HG02981 (cell line): ENCODE data around the gene ZNF394.

Experiments used
- ATAC-seq: cut with Tn5 transposase; IDR thresholded peaks from one replicate; pipeline ENCODE4 v1.9.1; 2021; ENCODE audit warnings: mild to moderate bottlenecking, moderate library complexity; ENCODE audit not compliant: unreplicated experiment

ZNF394 gene

GRCh38 chr7:99497766-99498545 lies 2.1 kb downstream of the ZNF394 start:
- no peak for ATAC-seq

- no peak for ATAC-seq
Observed at GRCh38 chr7:99493823-99494222, 6.3 kb downstream of the ZNF394 start.

GRCh38 chr7:99490878-99491277 lies 9.2 kb downstream of the ZNF394 start:
- ATAC-seq = no peak

- no peak for ATAC-seq
Observed at GRCh38 chr7:99489235-99489634, 10.8 kb downstream of the ZNF394 start.

GRCh38 chr7:99485094-99485493 lies 15.0 kb downstream of the ZNF394 start:
- no peak for ATAC-seq

DNA sequence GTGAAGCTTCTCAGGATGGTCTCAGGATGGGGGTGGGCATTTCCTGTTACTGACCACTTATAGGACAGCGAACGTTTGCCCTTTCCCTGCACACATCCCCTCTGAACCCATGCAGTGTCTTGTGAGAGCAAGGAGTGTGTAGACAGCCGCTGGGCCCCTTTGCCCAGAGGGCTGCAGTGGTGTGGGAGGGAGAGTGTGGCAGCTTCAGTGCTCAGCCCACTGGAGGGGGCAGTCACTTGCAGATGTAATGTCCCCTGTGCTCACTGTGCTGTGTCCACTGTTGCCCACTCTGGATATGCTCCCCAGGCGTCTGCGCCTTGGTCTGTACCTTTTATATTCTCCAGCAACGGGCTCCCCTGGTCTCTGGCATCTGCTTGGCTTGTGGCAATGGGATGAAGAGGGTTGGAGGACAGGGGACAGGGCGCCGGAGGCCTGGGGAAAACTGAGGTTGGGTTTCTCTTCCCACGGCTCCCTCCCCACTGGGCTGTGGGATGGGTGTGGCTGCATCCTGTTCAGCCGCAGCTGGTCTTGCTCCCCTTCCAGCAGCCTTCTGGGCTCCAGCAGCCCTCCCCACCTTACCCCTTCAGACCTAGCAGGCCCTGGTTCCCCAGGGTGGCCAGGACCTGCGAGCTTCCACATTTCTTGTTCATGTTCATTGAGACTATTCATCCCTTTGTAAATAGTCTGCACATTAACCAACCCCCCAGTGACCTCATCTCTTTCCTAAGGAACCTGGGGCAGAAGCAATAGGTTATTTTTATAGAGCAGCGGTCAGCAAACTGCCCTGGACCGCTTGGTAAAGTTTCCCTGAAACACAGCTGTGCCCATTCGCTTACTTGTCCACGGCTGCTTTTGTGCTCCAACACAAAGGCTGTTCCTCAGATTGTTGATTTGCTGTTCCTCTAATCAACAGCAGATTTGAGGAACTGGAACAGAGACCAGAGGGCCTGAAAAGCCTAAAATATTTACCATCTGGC lies 21.3 kb downstream of the ZNF394 start:
- no peak for ATAC-seq

DNA sequence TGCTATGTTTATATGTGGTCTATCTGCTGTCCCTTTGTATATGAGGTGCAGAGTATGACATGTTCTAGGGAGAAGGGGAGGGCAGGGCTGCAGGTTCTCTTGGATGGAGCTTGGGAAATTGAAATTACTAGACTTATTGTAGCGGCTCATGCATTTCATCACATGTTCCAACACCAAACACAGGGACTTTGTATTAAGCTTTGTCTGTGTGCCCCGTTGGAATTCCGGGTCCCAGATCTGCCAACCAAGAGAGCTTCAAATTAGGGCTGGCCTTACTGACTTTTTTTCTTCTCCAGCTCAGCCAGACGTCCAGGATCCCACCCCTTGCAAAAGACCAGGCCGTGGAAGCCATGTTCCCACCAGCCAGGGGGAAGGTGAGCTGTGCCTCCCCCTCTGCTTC lies 24.0 kb downstream of the ZNF394 start:
- ATAC-seq = no peak

- ATAC-seq = peak; percentile 3
Observed at GRCh38 chr7:99473315-99473596, 26.8 kb downstream of the ZNF394 start.

DNA sequence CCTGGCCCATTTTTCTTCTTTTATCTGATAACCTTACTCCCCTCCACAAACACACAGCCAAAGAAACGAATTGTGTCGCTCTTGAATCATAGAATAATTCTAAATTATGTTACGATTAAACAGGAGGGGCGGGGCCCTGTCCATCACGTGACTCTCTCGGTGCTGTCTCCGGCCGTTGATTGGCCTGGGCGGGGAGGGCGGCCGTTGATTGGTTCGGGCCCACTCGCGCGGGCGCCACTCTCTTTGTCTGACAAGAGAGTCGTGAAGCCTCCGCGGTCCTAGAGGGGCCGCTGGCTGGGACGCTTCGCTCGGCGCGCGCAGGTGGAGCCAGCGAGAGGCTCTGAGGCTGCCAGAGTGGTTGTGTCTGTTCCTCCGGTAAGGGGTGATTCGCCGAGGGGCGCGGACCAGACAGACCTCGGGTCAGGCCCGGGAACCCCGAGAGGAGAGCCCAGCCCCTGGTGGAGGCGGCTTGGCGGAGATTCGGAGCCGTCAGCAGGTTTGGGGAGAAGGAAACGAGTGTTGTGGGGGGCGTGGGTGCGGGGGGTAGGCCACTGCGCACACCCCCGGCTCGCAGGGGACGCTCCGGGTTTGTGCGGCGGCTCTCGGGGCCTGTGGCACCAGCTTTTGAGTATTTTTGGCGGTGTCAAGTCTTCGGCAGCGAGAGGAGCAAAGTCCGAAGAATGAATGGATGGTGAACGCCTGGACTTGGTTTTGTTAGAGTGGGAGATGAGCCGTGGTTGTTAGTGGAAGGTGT lies 27.3 kb downstream of the ZNF394 start, which contains the start of gene ZNF789:
TSS of gene ZNF789 (plus strand) at position 330 of the 754 bp plus-strand sequence. CDS start 3,567 bp downstream, outside the sequence.
- peak; percentile 94 for ATAC-seq

DNA sequence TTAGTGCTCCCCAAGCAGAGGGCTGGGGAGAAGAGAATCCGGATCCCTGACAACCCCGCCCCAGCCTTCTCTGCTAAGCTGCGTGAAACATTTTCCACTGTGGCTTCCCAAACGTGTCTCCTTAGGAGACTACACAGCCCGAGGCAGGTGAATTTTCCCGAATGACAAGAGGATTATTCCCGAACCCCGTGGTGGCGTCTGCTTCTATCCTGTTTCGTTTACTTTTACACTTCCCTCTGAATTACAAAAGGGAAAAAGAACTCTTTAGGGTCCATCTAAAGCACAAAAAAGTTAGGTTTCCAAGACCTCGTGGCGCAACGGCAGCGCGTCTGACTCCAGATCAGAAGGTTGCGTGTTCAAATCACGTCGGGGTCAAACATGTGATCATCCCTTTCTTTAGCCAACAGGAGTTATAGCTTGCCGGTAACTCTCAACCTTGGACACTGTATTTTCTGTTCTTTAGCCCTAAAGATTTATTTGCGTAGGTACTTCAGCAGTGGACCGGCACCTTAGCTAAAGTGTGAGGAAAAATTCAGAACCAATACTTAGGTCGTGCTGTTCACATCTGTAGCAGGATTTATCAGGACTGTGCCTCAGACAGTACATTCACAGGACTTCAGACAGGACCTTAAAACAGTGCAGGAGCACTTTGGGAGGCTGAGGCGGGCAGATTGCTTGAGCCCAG lies 30.6 kb downstream of the ZNF394 start:
- no peak for ATAC-seq

GRCh38 chr7:99468336-99468918 lies 31.7 kb downstream of the ZNF394 start:
- no peak for ATAC-seq

DNA sequence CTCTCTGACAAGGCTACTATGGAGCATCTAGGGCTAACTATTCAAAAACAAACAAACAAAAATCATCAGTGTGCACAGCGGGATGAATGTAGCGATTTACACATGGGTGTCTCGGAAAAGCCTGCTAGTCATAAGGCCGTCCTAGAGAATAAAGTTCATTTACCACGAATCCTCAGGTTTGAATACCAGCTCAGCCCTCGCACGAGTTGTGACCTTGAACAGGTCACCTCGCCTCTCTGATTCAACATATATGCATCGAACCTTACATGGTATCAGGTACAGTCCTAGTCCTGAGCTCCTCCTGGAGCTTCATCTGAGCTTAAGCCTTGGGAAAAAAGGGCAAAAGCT lies 34.7 kb downstream of the ZNF394 start:
- ATAC-seq = no peak

- no peak for ATAC-seq
Observed at GRCh38 chr7:99461221-99461620, 38.9 kb downstream of the ZNF394 start.

DNA sequence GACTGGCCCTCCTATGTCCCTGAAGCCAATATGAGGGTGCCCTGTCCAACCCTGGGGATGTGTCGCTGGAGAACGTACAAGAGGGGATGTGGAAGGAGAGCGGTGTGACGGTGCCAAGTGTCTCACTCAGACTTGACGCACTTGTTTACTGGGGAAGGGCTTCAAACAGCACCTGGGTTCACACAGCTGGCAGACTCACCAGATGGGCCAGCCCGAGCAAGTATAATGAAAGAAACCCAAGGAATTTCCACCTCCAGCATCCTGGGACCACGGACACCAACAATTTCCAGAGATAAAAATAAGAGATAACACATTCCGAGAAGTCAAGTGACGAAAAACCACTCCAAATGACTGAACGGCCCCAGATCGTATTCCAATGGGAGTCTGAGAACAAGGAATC lies 39.4 kb downstream of the ZNF394 start:
- ATAC-seq = no peak

- no peak for ATAC-seq
Observed at GRCh38 chr7:99459087-99459486, 41.0 kb downstream of the ZNF394 start.

DNA sequence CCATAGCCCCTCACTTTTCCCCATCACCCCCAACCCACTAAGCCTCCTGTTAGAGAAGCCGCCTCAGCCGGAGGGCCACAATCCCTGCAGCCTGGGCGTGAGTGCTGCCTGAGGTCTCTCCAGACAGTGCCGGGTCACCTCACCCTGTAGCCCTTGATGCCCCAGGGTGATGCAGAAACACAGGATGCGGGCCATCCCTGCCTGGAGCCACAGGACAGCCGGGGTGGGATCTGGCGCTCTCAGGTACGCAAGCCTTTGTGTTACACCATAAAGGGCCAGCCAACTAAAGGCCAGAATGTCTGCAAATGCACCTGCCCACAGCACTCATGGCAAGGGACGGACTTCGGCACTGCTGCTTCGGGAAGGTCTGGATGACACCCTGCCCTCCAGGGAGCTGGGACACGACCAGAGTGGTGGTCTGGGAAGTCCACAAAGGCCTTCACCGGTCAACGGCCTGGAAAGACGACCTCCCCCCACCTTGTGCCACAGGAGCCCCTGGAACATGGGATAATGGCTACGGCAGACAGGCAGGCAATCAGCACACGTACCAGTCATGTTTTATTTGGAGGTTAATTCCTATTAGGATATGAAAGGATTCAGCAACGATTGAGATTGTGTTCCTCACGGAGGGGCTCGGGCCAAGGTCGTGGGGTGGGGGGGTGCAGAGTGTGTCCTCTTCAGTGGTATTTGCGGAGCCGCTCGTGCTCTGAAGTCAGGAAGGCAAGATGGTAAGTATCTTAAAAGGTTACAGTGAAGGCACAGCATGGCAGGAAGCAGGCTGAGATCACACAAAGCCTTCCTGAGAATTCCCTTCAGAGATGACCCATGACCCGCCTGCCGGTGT lies 42.2 kb downstream of the ZNF394 start:
- ATAC-seq = no peak

GRCh38 chr7:99457050-99457649 lies 42.9 kb downstream of the ZNF394 start:
- ATAC-seq = no peak

GRCh38 chr7:99456288-99456687 lies 43.8 kb downstream of the ZNF394 start:
- ATAC-seq = no peak

DNA sequence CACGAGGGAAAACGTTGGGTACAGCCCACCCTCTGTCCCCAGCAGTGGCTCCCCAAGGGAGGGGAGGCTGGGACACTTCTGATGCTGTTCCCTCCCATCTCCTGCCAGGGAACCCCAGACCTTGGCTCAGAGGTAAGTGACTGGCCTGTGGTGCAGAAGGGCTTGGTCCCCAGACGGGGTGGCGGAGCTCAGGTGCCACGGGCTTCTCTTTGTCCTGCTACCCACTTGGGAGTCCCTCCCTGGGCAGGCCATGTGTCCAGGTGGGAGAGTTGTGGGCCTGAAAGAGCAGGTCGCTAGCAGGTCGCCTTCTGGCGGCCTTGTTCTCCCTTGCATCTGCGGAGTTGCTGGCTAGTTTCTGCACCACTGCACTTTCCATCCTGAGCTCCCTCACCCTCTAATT lies 44.2 kb downstream of the ZNF394 start:
- no peak for ATAC-seq
